GM18499 (cell line): ENCODE measurements around the gene SLC44A5.
"Not testable (repeated sequence)": the region's sequence is repeated elsewhere in the genome, so short reads cannot be mapped to it uniquely, and the experiment has no call there.

Experiments
- ATAC-seq: cut with Tn5 transposase; IDR thresholded peaks from one replicate; pipeline ENCODE4 v1.9.1; 2021; ENCODE audit warnings: moderate number of reproducible peaks; ENCODE audit not compliant: insufficient read depth, unreplicated experiment

Gene SLC44A5

GRCh38 chr1:75396745-75397144, 214.2 kb downstream of the SLC44A5 start:
- ATAC-seq: no peak

GRCh38 chr1:75396260-75396659, 214.7 kb downstream of the SLC44A5 start:
- no peak for ATAC-seq

GRCh38 chr1:75394386-75395139, 216.4 kb downstream of the SLC44A5 start:
- ATAC-seq: peak; percentile 51

GRCh38 chr1:75392278-75392677, 218.6 kb downstream of the SLC44A5 start:
- peak; percentile 85 for ATAC-seq

GRCh38 chr1:75375476-75376447, 235.2 kb downstream of the SLC44A5 start:
- not testable (repeated sequence) for ATAC-seq

GRCh38 chr1:75373542-75374159, 237.3 kb downstream of the SLC44A5 start:
- no peak for ATAC-seq

- ATAC-seq: no peak
Measured at GRCh38 chr1:75366595-75366994, 244.3 kb downstream of the SLC44A5 start.

- no peak for ATAC-seq
Measured at GRCh38 chr1:75361260-75361659, 249.7 kb downstream of the SLC44A5 start.

- ATAC-seq: not testable (repeated sequence)
Measured at GRCh38 chr1:75354267-75354666, 256.6 kb downstream of the SLC44A5 start.

- no peak for ATAC-seq
Measured at GRCh38 chr1:75353051-75353450, 257.9 kb downstream of the SLC44A5 start.

- ATAC-seq: no peak
Measured at GRCh38 chr1:75345538-75346292, 265.2 kb downstream of the SLC44A5 start.

GRCh38 chr1:75342786-75343185, 268.1 kb downstream of the SLC44A5 start:
- no peak for ATAC-seq

- ATAC-seq: peak; percentile 36
Measured at GRCh38 chr1:75341537-75341936, 269.4 kb downstream of the SLC44A5 start.

GRCh38 chr1:75338616-75339483, 272.1 kb downstream of the SLC44A5 start:
- ATAC-seq: peak; percentile 94

GRCh38 chr1:75334876-75335389, 276.0 kb downstream of the SLC44A5 start:
- no peak for ATAC-seq

- no peak for ATAC-seq
Measured at GRCh38 chr1:75330624-75331023, 280.3 kb downstream of the SLC44A5 start.

- ATAC-seq: no peak
Measured at GRCh38 chr1:75328691-75329090, 282.2 kb downstream of the SLC44A5 start.

GRCh38 chr1:75327395-75327794, 283.5 kb downstream of the SLC44A5 start:
- ATAC-seq: no peak

- no peak for ATAC-seq
Measured at GRCh38 chr1:75317976-75318375, 292.9 kb downstream of the SLC44A5 start.
